Suprapubic skin (tissue), 4 donors: ENCODE results near the gene PEX3.

Experiments
- POLR2A ChIP-seq, 2 donors: fragments of 450-650 bp; IDR thresholded peaks; one replicate each; pipeline ENCODE4 v1.6.1; 2017; ENCODE audit warnings: antibody characterized with exemption in 2 of 2, mild to moderate bottlenecking in 2 of 2, moderate library complexity in 2 of 2
- POLR2AphosphoS5 ChIP-seq, 3 donors: sonication (generic); formaldehyde crosslinking; IDR thresholded peaks; one replicate each; pipeline ENCODE4 v1.6.1; 2017; ENCODE audit warnings: antibody characterized with exemption in 3 of 3

- TF ChIP-seq POLR2A (IDR thresholded peaks at IDR 0.05) = no peak
- TF ChIP-seq POLR2AphosphoS5 (IDR thresholded peaks at IDR 0.05) = no peak
Measured at GRCh38 chr6:143410859-143411270, 39.7 kb upstream of the PEX3 start.
